Mesodermal cell (in vitro differentiated cells): ENCODE measurements around the gene RNF103.
"Not testable (repeated sequence)": the region's sequence is repeated elsewhere in the genome, so short reads cannot be mapped to it uniquely, and the experiment has no call there.

Source experiments
- H3K27ac ChIP-seq: 2 replicates; pipeline ENCODE4 v1.7.0; 2013; ENCODE audit warnings: mild to moderate bottlenecking, low read depth, low read length, moderate library complexity; ENCODE audit not compliant: severe bottlenecking
- H3K36me3 ChIP-seq: 2 replicates; pipeline ENCODE4 v1.7.1; 2013; ENCODE audit warnings: mild to moderate bottlenecking, low read length, moderate library complexity; ENCODE audit not compliant: control insufficient read depth, insufficient read depth
- H3K4me1 ChIP-seq: one replicate; pipeline ENCODE4 v1.7.1; 2013; ENCODE audit warnings: mild to moderate bottlenecking, low read length; ENCODE audit not compliant: insufficient read depth, control insufficient read depth, poor library complexity, severe bottlenecking
- H3K4me3 ChIP-seq: 2 replicates; pipeline ENCODE4 v1.7.0; 2013; ENCODE audit warnings: low read length, control low read depth, mild to moderate bottlenecking; ENCODE audit not compliant: insufficient read depth, poor library complexity, severe bottlenecking; ENCODE audit errors: extremely low read depth
- H3K9me3 ChIP-seq: 2 replicates; pipeline ENCODE4 v1.7.1; 2013; ENCODE audit warnings: mild to moderate bottlenecking, low read length, moderate library complexity; ENCODE audit not compliant: control insufficient read depth
- WGBS, 2 experiments: methylation state at CpG; one replicate each; pipeline ENCODE4 v1.1.5; 2013; ENCODE audit warnings: missing lambda C conversion rate in 2 of 2; ENCODE audit not compliant: insufficient coverage in 2 of 2; 5-methylcytosine and 5-hydroxymethylcytosine counted together

Gene RNF103

DNA sequence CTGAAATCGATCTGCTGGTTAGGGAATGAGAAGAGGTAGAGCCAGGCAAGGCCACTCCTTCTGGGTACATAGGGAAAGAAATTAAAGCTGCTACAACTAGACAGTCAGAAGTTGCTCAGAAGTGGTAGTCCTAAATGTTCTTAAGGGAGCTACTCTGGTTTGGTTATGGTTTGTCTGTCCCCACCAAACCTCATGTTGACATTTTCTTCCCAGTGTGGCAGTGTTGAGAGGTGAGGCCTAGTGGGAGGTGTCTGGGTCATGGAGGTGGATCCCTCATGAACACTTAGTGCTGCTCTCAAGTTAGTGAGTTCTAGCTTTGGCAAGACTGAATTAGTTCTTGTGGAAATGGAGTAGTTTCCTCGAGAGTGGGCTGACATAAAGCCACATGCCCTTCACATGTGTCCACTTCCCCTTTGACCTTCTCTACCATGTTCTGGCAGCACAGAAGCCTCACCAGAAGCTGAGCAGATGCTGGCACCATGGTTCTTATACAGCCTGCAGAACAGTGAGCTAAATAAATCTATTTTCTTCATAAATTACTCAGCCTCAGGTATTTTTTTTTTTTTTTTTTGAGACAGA lies 14.7 kb downstream of the RNF103 start:
- H3K4me1 ChIP-seq, result no peaks in the 10 kb centered on the region
- H3K9me3 ChIP-seq, result no peaks in the 10 kb centered on the region
- WGBS, 2 experiments, result 71 to 86% methylated on average over 1 of the region's 2 CpGs
- H3K36me3 ChIP-seq, result peaks cover 56% of the 10 kb centered on the region
- no peak overlapping the region for H3K27ac ChIP-seq
- no peak overlapping the region for H3K4me3 ChIP-seq

DNA sequence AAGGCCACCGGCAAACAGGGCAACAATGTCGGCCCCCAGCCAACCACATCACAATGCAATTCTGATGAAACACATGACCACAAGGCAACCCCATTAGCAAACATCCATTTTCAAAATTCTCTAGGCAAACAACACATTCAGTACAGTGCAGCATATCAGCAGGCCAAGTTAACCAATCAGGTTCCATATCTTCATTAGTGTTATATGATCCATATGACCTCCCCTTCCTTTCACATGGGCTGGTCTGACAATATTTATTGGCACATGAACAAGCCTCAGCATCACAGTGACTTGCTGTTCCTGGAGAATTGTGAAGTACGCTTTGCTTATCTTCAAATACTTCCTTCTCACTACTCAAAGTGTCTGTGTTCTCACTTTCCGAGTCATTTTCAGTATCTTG lies 19.8 kb downstream of the RNF103 start:
- Histone ChIP-seq H3K4me1 (no peaks in the 10 kb centered on the region), H3K27ac (no peak overlapping the region), H3K36me3 (peaks cover 28% of the 10 kb centered on the region), H3K4me3 (no peak overlapping the region), H3K9me3 (no peaks in the 10 kb centered on the region)
- 84 to 93% methylated on average over 3 of the region's 4 CpGs for WGBS, 2 experiments

DNA sequence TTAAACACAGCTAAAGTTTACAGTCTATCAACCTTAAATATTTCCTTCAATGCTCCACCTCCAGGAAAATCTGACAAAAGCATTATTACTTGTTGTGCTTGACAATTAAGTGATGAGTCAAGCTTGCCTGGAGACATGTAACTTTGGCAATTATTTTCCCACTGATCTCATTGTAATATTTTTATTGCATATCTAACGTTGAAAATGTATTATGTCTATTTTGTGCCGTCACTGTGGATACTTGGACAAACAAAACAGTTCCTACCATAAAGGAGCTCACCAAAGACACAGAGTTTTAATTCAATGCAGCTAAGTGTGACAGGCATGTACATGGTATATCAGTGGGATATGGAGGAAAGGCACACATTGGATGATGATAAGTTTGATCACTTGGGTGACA lies 24.7 kb downstream of the RNF103 start:
- Histone ChIP-seq H3K4me3 (no peak overlapping the region), H3K27ac (no peak overlapping the region), H3K36me3 (peaks cover 4% of the 10 kb centered on the region), H3K4me1 (no peaks in the 10 kb centered on the region), H3K9me3 (no peaks in the 10 kb centered on the region)
- no CpG with 5 or more reads among the region's 2 CpGs for WGBS, 2 experiments

DNA sequence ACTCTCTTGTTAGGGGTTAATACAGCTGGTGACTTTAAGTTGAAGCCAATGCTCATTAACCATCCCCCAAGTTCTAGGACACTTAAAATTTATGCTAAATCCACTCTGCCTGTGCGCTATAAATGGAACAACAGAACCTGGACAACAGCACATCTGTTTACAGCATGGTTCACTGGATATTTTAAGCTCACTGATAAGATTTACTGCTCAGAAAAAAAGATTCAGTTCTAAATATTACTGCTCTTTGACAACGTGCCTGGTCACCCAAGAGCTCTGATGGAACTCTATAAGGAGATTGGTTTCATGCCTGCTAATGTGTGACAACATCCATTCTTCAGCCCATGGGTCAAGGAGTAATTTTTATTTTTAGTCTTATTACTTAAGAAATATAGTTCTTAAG lies 27.5 kb downstream of the RNF103 start:
- H3K36me3 ChIP-seq, result no peaks in the 10 kb centered on the region
- no peaks in the 10 kb centered on the region for H3K4me1 ChIP-seq
- no peak overlapping the region for H3K4me3 ChIP-seq
- no peak overlapping the region for H3K27ac ChIP-seq
- H3K9me3 ChIP-seq, result no peaks in the 10 kb centered on the region
- 60 to 90% methylated on average over 1 to 2 of the region's 2 CpGs for WGBS, 2 experiments

DNA sequence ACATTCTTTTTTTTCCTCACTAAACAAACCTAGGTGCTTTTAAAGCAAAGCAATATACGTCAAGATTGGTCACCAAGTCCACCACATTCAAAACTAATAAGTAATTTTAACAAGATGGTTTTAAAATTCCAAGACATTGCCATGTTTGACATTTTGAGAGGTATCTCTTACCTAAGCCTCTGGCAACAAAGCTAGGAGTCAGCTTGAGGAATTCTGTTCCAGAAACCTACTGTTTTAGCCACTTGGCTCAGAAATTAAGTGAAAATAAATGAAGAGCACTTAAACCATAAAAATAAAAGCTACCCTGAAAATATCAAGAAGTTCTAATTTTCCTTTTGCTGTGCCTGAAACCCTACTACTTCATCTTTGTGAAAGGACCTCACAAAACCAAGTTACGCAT lies 30.4 kb downstream of the RNF103 start:
- Histone ChIP-seq H3K27ac (no peak overlapping the region), H3K9me3 (no peaks in the 10 kb centered on the region), H3K4me1 (no peaks in the 10 kb centered on the region), H3K36me3 (no peaks in the 10 kb centered on the region), H3K4me3 (no peak overlapping the region)
- 90 to 100% methylated on average over 1 of the region's 2 CpGs for WGBS, 2 experiments

DNA sequence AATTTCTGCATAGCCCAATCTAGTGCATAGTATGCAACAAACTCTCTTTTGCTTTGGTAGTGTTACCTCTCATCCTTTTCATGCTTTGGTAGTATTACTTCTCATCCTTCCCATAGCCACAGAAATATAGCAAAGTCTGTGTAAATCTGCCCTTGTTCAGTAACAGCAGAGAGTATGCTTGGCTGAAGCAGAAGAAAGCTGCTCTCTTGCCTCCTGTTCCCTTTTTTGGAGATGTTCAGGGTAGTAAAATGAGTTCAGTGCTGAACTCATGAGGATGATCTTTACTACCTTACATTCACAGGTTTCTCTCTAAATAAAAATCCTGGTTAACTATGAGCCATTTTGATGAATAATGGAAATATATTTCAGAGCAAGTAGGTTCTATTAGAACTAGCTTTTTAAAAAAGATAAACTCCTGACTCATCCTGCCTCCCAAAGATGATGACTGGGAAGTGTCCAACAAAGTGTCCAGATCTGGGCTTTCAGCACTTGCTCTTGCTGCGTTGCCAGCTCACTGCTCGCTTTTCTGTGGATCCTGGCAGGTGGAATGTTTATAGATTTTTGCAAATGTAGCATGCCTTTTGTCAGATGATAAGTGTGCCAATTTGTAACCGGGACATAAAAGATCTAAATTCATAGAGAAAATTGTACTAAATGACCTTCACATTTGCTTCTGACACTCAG lies 31.0 kb downstream of the RNF103 start:
- 78 to 80% methylated on average over 2 to 3 of the region's 3 CpGs for WGBS, 2 experiments
- H3K36me3 ChIP-seq, result no peaks in the 10 kb centered on the region
- H3K4me1 ChIP-seq, result no peaks in the 10 kb centered on the region
- H3K9me3 ChIP-seq, result no peaks in the 10 kb centered on the region
- no peak overlapping the region for H3K4me3 ChIP-seq
- no peak overlapping the region for H3K27ac ChIP-seq

DNA sequence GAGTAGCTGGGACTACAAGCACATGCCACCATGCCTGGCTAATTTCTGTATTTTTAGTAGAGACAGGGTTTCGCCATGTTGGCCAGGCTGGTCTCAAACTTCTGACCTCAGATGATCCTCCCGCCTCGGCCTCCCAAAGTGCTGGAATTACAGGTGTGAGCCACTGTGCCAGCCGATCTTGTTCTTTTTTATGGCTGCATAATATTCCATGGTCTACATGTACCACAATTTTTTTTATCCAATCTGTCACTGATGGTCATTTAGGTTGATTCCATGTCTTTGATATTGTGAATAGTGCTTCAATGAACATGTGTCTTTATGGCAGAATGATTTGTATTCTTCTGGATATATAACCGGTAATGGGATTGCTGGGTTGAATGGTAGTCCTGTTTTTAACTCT lies 34.0 kb downstream of the RNF103 start:
- H3K9me3 ChIP-seq, H3K27ac ChIP-seq, H3K36me3 ChIP-seq, H3K4me3 ChIP-seq, H3K4me1 ChIP-seq: not testable (repeated sequence)
- WGBS, 2 experiments, result 92 to 93% methylated on average over 3 to 4 of the region's 5 CpGs

DNA sequence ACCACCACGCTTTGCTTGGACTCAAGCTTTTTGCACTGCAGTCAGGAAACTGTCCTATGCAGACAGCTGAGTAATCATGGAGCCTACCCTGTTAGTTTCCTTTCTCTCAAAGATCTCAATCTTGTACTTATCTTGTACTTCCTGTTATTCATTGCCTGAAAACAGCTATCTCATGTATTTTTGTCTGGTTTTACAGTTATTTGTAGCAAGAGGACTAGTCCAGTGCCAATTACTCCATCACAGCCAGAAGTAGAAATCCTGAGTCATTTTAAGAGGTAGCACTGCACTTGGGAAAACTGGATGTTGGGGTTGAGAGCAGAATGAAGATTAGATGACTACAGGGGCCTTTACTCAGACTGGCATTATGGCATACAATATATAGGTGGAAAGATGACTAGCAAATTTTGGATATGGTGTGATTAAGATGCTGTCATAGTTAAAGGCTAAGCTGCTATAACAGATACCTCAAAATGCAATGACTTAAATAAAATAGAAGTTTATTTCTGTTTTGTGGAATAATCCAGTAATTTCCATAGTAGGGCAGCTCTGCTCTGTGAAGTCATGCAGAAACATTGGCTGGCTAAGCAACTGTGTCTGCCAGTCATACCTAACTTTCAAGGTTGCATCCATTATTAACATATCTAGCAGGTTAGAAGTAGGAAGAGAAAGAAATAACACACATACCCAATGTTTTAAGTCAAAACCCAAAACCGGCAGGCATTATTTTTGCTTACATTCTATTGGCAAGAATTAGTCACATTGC lies 39.3 kb downstream of the RNF103 start:
- H3K27ac ChIP-seq, result peak overlapping the region; percentile 61
- no peaks in the 10 kb centered on the region for H3K36me3 ChIP-seq
- H3K4me1 ChIP-seq, result no peaks in the 10 kb centered on the region
- H3K9me3 ChIP-seq, result no peaks in the 10 kb centered on the region
- H3K4me3 ChIP-seq, result no peak overlapping the region
- WGBS, 2 experiments, result 100% methylated on average over 1 of the region's 2 CpGs

DNA sequence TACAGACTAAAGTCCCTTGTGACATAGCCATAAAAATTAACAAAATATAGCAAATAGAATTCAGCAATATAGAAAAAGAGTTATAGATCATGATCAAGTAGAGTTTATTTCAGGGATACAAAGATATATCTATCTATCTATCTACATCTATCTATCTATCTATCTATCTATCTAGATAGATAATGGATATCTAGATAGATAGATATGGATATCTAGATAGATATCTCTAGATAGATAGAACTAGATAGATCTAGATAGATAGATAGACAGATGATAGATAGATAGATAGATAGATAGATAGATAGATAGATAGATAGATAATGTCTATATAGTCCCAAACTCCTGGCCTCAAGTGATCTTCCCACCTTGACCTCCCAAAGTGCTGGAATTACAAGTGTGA lies 43.1 kb downstream of the RNF103 start:
- Histone ChIP-seq H3K9me3 (no peaks in the 10 kb centered on the region), H3K27ac (no peak overlapping the region), H3K4me1 (no peaks in the 10 kb centered on the region), H3K4me3 (no peak overlapping the region), H3K36me3 (no peaks in the 10 kb centered on the region)

DNA sequence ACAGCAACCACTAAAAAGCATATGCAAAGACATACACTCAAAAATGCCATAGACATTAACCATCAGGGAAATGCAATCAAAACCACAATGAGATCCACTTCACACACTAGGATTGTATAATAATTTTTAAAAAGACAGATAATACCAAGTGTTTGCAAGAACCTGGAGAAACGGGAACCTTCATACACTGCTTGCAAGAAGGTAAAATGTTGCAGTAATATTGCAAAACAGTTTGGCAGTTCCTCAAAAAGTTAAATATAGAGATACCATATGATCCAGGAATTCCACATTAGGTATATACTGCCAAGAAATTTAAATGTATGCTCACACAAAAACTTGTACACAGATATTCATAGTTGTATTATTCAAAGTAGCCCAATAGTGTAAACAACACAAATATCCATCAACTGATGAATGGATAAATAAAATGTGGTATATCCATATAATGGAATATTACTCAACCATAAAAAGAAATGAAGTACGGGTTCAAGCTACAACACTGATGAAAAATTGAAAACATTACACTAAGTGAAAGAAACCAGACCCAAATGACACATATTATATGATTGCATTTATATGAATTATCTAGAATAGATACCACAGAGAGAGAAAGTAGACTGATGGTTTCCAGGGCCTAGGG lies 45.7 kb downstream of the RNF103 start:
- Histone ChIP-seq H3K9me3 (no peaks in the 10 kb centered on the region), H3K27ac (no peak overlapping the region), H3K4me1 (no peaks in the 10 kb centered on the region), H3K36me3 (no peaks in the 10 kb centered on the region), H3K4me3 (no peak overlapping the region)
- no CpG with 5 or more reads among the region's 2 CpGs for WGBS, 2 experiments

DNA sequence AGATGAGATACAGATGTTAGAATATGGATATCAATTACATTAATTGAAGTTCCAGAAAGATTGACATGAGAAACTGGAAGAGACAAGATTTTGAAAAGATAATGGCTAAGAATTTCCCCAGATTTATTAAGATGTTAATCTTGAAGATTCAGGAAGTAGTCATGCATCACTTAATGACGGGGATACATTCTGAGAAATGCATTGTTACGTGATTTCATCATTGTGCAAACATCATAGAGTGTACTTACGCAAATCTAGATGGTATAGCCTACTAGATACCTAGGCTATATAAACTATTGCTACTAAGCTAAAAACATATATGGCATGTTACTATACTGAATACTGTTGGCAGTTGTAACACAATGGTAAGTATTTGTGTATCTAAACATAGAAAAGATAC lies 53.6 kb downstream of the RNF103 start:
- no peaks in the 10 kb centered on the region for H3K36me3 ChIP-seq
- no peak overlapping the region for H3K27ac ChIP-seq
- no peaks in the 10 kb centered on the region for H3K4me1 ChIP-seq
- H3K4me3 ChIP-seq, result no peak overlapping the region
- no peaks in the 10 kb centered on the region for H3K9me3 ChIP-seq
- 92 to 94% methylated on average over 2 of the region's 3 CpGs for WGBS, 2 experiments
